Measurements from ENCODE around the gene TAB2. TPM values are rescaled to one million over a fixed set of nuclear protein-coding genes. Genes with fewer than 3 reads are reported as not detected.
"Not testable (repeated sequence)": the region's sequence is repeated elsewhere in the genome, so short reads cannot be mapped to it uniquely, and the experiment has no call there.

Gene TAB2
- total RNA-seq, 1 experiment from 2014 or later: 71.6 TPM

DNA sequence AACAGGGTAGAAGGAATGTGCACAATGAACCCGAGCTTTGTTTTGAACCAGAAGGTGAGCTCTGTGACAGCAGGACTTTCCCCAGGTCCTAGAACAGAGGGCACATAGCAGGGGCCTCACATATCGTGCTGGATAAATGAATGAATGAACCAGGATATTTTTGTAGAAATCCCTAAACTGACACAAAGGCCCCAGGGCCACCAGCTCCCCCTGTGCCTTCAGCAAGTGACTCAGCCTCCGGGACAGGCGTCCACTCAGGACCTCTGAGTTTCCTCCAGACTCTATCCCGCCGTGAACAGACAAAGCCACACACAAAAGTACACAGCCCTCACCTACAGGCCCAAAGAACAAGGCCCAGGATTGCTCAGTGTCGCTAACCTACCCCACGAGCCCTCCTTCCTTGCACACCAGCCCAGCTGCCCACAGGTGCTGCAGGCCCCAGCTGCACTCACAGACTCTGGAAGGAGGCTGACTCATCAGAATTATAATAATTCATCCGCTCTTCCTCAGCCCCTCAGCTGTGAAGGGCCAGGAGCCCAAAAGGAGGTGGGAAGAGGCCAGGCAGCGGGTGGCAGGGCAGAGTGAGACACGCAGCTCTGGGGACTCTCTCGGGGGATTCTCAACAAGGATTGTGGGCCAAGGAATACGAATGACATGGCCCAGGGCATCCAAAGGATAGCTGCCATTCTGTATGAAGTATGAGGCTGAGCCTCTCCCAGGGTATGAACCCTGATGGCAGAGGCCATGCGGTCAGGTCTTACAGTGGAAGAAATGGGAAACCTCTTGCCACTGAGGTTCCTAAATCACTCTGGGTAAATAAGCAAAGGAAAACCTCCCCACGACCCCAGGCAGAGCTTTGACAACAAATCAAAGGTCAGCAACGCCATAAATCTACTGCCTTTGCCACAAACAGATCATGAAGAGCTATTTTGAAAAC, 123.5 kb downstream of the TAB2 start:
- DNase-seq (ENCODE audit: low read depth): peak; percentile 67

GRCh38 chr6:149441740-149442139, 124.2 kb downstream of the TAB2 start:
- DNase-seq (ENCODE audit: low read depth): no peak

- no peak for DNase-seq (ENCODE audit: low read depth)
Measured at GRCh38 chr6:149443411-149444181, 126.1 kb downstream of the TAB2 start.

GRCh38 chr6:149444360-149445094, 127.0 kb downstream of the TAB2 start:
- not testable (repeated sequence) for DNase-seq (ENCODE audit: low read depth)

DNA sequence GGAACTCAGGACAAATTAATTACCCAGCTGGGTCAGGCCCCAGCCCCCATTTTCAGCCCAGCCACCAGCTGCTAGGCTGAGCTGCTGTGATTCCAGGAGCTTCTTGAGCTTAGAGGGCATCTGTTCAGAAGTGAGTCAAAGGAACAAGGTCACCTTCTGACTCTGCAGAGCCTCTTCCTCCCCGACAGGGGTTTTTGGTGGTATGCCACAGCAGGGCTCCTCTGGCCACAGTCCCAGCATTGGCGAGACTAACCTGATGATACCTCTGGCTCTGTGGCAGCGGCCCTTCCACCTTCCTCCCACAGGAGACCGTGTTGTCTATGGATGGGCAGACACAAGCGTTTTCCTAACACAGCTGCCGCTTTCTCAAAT, 127.6 kb downstream of the TAB2 start:
- DNase-seq (ENCODE audit: low read depth): no peak

DNA sequence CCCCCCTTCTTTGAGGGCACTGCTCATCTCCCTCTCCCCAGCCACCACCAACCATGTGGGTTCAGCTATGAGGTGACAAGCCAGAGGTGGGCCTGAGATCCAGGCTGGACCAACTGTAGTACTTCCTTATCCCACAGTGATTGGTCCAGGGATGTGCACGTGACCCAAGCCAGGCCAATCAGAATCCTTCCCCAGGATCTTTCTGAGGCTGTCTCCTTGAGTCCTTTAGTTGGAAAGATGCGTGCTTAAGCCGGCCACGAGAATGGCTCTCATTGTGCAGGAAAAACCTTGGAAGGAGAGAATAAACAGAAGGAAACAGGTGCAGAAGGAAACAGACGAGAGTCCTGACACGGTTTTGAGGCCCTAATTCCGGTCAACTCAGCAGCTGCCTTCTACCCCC, 128.1 kb downstream of the TAB2 start:
- DNase-seq (ENCODE audit: low read depth): no peak

GRCh38 chr6:149446791-149447376, 129.4 kb downstream of the TAB2 start:
- DNase-seq (ENCODE audit: low read depth): no peak

DNA sequence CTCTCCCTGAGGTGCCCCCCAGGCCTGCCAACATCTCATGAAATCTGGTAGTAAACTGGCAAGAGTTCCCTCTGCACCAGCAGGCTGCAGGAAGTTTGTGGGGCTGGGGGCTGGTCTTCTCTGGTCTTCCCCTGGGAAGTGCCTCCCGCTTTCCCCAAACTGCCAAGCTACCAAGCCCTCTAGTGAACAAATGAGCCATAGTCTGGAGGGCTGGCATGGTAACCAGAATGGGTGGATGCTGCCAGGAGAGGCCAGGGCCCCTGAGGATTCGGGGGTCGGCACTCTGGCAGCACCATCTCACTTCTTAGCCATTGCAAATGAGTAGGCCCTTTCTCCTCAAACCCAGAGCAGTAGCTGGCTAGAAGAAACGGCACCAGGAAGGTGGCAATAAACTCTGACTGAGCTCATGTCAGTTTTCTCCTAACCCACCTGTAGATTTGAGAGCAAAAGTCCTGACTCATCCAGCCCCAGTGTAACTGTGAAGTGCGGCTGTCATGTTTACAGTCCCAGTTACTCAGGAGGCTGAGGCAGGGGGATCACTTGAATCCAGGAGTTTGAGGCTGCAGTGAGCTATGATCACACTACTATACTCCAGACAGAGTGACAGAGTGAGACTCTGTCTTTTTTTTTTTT, 131.4 kb downstream of the TAB2 start:
- DNase-seq (ENCODE audit: low read depth): no peak

DNA sequence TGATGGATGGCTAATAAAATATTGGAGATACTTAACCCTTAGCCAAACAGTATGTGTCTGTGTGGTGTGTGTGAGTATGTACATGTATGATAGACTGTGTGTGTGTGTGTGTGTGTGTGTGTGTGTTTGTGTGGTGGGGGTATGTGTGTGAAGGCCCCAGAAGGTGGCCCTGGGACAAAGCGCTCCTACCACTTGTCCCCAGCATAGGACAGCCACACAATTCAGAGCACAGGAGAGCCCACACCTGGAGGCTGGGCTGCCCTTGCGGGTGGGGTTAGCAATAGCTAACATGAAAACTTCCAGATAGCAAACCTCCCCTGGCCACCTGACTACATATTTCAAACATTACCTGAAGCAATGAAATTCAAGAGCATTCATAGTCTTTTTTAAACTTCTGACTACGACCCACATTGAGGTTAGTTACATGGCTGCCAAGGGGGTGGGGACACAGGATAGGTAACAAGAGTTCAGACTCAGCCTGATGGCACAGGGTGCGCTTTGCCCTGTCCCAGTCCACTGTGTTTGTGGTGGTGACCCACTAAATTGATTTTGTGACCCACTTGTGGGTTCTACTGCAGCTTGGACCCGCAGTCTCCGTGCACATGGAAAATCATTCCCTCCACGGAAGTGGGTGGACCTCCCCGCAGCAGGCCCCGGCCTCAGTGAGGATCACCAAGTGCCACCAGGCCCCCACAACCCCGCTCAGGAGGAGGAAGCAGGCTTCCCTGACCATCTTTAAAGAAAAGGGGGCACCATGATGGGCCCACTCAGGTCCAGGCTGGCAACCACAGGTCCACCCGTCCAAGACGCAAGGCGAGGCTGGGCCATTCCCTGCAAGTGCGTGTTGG, 132.5 kb downstream of the TAB2 start:
- DNase-seq (ENCODE audit: low read depth): no peak

- DNase-seq (ENCODE audit: low read depth): peak; percentile 24
Measured at GRCh38 chr6:149450679-149451375, 133.3 kb downstream of the TAB2 start.

DNA sequence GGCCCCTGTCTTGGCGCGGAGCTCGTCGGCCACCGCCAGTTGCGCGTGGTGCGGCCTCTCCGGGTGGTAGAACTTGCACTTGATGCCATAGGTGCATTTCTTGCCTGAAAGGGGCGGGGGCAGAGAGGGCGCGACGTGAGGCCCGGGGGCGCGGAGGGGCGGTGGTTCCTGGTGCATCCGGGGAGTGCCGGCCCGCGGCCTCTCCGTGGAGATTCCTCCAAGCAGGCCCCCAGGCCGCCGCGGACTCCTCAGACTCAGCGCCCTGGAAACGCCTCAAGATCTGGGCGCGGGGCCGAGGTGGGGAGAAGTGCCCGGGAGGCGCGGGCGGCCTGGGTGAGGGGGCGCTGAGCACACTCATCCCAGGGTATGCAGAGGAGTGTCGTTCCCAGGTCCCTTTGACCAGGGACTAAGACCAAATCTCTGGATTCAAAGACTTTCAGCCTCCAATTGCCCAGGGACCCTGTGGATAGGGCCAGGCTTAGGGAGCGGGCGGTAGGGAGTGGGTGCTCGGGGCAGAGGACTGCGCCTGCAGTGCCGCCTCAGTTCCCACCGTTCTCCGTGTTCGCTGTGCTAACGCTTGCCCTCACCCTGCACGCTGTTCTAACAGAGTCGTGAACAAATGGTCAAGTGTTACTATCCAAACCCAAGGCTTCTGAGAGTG, 134.0 kb downstream of the TAB2 start:
- DNase-seq (ENCODE audit: low read depth): peak; percentile 20

GRCh38 chr6:149452037-149452939, 134.8 kb downstream of the TAB2 start:
- DNase-seq (ENCODE audit: low read depth): peak; percentile 12

GRCh38 chr6:149453597-149454345, 136.3 kb downstream of the TAB2 start:
- peak; percentile 42 for DNase-seq (ENCODE audit: low read depth)

- peak; percentile 100 for DNase-seq (ENCODE audit: low read depth)
Measured at GRCh38 chr6:149454346-149454848, 136.9 kb downstream of the TAB2 start.

DNA sequence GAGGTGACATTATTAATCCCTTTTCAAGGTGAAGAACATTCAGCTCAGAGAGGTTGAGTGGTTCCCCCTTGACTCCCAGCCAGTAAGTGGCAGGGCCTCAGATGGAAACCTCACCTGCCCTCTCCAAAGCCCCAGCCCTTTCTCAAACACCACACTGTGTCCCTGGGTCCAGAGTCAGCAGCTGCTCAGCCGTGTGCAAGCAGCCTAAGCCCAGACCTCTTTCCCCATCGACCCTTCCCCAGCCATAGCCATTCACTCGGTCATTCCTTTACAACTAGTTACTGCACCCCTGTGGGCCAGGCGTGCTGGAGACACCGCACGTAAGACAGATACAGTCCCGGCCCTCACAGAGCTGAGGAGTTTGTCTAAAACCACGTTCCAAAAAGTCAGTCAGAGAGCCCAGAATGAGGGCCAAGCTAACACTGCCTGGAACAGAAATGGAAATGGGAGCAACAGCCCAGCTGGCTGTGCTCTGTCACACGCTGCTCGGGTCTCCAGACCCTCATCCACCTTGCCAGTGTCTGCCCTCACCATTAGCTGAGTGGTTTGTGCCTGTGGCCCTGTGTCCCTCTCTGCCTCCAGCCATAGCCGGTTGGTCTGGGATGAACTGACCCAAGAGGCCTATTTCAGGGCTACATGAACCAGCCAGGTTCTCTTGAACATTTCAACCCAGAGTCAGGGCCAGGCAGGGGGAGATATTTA, 137.7 kb downstream of the TAB2 start:
- no peak for DNase-seq (ENCODE audit: low read depth)

DNA sequence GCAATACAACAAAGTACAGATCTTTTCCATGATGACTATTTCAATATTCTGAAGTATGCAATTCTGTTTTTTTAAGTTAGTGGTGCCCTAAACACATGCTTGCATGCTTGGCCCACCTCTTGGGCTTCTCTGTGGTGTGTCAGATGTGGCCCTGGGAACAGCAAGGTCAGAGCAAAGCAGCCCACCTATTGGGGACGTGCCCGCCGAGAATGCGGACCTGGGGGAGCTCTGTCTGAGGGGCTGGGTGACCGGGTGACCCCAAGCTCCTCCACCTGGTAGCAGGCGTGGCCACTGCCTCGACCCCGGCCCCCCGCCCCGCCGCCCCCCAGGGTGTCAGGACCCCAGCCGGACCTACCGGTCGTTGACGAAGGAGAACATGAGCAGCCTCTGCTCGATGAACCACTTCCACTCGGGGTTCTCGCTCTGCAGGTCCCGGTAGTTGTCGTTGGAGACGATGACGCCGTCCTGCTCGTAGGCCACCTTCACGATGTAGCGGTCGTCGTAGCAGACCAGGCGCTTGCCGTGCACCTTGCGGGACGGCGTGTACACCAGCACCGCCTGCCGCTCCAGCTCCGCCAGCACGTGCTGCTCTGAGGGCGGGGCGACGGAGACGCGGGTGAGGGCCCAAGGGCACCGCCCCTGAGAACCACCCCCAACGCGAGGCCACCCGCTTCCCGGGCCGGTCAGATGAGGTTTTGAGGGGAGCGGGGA, 139.0 kb downstream of the TAB2 start:
- no peak for DNase-seq (ENCODE audit: low read depth)
